Dedifferentiated amniotic fluid mesenchymal stem cell (primary cell): Measurements from ENCODE around the gene BAZ2A.
A peak's percentile ranks its signal among the peaks of the same experiment; 100 is the strongest.
"Not testable (repeated sequence)": the region's sequence is repeated elsewhere in the genome, so short reads cannot be mapped to it uniquely, and the experiment has no call there.

Experiments used
- DNase-seq: peaks from one replicate; pipeline ENCODE4 v3.0.0-alpha.2; 2016; ENCODE audit errors: extremely low spot score

The BAZ2A gene

DNA sequence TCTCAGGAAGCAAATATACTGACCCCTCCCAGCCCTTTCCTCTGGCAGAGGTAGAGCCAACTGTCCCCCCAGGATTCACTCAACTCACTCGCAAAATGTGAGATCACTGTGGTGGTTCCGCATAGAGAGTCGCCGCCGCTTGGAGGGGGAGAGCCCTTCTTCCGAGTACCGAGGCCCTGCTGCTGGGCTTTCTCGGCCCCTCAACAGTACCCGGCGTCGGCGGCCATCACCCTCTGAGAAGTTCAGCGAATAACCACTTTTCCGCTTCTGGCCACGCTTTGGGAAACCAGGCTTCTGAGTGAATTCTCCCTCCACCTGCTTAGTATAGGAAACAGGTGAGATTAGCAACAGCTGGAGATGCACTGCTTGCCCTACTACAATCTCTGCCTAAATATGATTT is 31.1 kb downstream of the BAZ2A start:
- no peak for DNase-seq

DNA sequence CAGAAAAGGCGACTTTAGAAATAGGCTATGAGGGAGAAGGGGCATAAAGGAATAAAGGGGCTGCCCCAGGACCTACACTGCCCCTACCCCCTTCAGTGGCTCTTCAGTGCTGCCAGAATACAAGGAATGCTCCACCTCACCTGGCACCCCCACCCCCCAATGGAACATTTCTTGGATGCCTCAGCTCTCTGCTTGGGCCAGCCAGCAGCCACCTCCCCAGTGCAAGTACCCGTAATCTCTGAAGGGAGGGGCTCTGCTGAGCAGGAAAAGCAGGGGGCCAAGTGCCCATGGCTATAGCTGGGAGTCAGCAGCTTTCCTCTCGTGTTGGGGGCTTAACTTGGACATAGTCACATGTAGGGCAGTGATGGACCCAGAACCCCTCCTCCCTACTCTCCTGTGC is 33.3 kb downstream of the BAZ2A start:
- DNase-seq = no peak

DNA sequence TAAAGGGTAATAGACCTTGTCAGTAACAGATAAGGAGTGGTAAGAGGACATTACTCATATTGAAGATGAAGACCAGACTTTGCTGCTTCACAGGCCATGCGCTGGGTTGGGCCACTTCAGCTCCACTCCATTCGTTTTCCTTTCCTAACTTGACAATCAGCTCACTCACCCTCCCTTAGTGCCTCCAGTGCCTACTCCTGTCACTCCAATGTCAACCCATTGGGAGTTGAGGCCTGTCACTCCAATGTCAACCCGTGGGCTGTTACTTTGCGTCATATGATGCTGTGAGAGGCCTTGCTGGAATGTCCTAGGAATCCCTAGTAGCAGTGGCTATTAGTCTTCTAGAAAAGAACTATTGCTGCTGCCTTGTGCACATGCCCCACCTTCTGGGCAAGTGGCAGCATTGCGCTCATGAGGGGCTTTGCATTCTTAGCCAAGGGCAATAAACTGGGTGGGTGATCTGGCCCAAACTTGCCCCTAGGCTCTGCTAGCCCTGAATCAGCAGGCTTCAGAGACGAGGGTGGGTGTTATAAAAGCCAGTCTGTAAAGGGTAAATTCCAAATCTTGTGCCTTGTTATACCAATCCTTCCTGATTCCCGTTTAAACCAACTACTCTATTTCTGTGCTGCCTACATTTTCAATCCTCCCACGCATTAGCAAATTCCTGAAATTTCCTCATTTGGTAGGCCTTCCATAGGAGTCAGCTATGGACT is 36.1 kb downstream of the BAZ2A start:
- peak; percentile 73 for DNase-seq

DNA sequence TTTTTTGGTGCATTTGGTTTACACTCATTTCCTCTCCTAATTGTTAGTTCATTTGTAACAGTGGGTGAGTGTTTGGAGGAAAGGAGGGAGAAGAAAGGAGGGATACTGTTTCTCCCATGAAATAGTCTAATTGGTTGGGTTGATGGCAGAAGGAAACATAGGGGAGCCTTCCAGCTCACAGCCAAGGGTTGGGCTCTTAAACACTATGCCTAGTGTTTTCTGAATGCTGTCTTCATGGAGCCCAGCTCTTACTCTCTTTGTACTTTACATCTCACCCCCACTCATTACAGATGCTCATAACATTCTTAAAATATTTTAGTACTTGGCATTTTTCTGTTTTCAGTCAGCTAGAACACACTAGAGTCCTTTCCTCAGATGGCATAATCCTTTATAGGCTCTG is 38.2 kb downstream of the BAZ2A start:
- peak; percentile 44 for DNase-seq

DNA sequence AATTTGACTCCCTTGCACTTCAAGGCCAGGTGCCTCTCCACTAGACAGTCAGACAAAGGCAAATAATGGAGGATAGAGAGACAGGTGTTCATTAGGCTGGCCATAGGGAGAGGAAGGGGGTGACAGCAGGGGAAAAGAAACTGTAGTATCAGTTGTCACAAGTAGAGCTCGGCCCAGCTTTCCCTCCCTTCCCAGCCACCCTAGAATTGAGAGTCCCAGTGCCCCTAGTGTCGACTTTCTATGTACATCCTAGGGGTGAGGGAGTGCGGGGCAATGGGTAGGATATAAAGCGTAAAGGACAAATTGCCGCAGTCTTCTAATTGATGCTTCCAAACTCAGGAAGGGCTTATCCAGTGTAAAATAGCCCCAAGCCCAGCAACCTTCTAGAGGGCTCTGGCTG is 39.0 kb downstream of the BAZ2A start:
- no peak for DNase-seq

DNA sequence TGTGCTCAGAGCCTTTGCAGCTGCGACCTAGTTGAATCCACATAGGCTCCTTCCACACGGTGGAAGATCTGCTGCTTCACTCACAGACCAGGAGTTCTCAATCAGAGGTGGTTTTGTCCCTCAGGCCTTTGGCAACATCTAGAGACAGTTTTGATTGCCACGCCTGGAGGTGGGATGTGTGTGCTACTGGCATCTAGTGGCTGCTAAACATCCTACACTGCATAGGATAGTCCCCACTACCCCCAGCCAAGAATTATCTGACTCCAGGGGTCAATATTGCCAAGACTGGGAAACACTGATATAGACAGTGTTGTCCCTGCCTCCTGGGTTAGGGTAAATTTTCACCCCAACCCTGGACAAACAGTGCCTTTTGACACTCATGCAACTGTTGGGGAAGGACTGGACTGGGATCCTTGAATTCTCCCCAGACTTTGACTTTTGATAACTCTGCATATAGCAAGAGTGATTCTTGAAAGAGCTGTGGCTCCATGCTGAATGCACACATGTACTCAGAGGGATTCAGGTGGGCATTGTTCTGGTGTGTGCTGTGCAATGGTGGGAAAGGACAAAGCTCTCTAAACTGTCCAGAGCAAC is 39.8 kb downstream of the BAZ2A start:
- no peak for DNase-seq

DNA sequence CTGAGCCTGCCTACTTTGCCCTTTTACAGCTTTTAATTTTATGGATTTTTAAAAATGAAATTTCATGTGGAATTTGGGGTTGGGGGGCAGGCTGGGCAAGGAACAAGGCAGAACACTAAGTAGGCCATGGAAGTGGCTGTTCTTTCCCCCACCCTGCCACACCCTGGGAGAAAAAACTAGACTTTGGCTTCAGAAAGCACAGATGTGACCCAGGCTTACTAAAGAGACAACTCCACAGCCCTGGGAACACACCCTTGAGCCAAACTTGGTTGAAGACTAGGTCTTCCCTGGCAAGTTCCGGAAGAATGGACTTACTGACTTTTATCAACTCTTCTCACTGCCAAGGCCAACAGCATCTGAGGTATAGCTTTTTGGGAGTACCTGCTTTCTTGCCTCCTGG is 40.3 kb downstream of the BAZ2A start:
- no peak for DNase-seq

DNA sequence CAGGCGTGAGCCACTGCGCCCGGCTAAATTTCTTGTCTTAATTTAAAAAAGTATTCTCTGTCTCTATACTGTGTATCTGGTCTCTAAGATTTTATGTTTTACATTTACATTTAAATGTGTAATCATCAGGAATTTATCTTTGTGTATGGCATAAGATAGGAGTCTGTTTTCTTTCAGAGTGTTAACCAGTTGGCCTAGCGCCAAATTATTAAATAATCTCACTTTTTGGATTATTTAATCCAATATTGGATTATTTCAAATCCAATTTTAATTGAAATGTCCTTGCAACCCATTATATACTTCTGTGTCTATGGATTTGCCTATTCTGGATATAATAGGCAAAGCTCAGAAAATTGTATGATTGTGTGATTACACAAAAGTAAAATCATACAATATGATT is 45.0 kb downstream of the BAZ2A start:
- DNase-seq = no peak

DNA sequence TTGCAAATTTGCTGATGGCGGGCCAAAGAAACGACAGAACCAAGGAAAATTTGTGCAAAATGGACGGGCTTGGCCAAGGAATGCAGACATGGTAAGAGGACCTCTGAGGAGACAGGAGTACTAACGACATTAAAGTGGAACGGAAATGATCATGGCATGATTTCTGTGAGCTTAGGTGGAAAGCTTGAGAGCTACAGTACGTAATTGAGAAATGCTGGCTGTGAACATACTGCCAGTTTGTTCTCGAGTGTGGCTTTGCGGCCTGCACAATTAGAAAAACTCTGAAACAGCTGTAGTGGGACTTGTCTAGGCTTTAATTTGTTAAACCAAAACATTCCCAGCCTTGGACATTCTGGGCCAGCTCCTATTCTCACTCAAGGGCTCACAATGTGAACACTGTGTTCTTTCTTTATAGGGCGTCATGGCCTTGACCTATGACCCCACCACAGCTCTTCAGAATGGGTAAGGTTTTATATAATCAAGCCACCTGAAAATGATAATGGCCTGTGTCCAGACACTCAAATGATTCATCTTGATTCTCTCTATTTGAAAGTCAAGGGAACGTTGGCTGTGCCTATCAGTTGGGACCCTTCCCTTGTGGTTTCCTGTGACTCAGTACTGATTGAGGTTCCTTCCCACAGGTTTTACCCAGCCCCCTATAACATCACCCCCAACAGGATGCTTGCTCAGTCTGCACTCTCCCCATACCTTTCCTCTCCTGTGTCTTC is 48.5 kb downstream of the BAZ2A start:
- no peak for DNase-seq

DNA sequence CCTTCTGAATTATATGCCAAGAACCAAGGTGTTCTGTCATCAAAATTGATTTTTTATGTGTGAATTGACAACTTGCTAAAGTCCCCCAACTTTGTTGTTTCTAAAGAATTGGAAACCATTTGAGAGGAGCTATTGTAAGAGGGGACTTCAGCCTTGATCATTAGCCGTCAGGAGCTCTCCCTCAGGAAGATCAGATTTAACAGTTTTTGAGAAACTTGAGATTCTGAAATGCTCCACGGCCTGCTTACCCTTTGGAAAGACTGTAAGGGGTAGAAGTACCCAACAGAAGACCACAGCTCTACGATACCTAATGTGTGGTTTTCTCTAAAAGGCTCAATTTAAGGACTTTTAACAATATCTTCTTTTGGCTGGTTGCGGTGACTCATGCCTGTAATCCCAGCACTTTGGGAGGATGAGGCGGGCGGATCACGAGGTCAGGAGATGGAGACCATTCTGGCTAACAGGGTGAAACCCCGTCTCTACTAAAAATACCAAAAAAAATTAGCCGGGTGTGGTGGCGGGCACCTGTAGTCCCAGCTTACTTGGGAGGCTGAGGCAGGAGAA is 51.1 kb downstream of the BAZ2A start:
- no peak for DNase-seq

DNA sequence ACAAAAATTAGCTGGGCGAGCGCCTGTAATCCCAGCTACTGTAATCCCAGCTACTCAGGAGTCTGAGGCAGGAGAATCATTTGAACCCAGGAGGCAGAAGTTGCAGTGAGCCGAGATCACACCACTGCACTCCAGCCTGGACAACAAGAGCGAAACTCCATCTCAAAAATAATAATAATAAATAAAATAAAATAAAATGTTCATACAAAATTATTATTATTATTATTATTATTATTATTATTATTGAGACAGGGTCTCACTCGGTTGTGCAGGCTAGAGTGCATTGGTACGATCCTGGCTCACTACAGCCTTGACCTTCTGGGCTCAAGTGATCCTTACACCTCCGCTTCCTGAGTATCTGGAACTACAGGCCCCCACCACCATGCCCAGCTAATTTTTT is 52.9 kb downstream of the BAZ2A start:
- not testable (repeated sequence) for DNase-seq

DNA sequence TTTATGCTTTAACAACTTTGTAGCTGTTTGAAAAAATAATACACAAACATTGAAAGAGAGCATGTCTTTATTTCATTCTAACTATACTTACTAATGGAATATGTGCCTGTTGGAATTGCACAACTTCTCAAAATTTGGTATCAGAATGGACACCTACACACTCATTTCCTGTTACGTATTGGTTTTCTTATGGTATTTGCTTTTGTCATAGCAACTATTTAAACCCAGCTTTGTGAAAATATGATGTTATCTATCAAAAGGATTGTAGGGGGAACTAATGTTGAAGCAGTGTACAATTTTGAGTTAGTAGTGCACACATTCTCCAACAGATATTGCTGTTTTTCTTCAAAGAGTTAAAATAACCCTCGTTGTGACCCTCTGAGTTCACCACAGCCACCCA is 55.9 kb downstream of the BAZ2A start:
- DNase-seq = no peak

DNA sequence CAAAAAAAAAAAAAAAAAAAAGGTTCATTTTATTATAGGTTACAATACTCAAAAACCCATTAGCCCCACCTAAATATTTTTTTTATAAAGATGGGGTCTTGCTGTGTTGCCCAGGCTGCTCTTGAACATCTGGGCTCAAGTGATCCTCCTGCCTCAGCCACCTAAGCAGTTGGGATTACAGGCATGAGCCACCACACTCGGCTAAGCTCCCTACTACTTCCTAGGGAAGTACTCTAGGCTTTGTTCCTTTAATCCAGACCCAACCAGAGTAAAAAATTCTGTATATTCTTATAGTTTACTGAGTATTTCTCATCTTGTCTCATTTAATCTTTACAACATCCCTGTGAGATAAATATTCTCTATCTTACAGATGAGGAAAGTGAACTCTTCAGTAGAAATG is 57.8 kb downstream of the BAZ2A start:
- no peak for DNase-seq

DNA sequence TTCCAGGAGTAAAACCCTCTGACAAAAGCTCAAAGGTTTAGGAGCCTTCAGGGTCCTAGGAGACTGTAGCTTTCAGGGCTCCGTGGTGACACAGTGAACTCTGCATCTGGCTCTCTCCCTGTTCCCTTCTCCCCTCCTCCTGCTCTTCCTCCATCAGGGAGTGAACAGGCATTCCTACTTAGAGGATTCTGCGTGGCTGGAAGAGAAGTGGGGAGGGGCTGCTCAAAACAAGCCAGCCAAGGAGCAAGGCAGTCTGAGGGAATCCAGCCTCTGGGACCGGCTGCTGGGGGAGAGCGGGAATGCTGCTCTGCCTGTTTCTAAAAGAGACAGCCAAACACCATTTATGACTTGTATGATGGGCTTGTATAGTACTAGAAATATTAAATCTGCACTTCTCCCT is 59.0 kb downstream of the BAZ2A start:
- DNase-seq = no peak

DNA sequence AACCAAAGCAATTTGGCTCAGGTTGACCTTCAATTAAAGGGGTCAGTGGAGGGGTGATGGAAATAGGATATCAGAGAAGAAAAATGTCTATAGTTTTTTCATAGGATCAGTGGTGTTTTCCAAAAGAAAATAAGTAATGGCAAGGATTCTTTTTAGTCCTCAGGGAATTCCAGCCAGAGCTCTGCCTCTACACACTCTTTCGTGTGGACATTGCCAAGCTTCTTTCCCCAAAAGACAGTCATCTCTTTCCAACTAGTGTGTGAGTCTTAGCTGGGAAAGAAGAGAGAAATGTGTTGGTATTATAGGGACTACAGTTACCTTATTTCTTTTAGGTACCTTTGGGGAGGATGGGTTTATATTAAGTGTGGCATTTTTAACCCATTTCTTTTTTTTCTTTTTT is 62.0 kb downstream of the BAZ2A start:
- no peak for DNase-seq

DNA sequence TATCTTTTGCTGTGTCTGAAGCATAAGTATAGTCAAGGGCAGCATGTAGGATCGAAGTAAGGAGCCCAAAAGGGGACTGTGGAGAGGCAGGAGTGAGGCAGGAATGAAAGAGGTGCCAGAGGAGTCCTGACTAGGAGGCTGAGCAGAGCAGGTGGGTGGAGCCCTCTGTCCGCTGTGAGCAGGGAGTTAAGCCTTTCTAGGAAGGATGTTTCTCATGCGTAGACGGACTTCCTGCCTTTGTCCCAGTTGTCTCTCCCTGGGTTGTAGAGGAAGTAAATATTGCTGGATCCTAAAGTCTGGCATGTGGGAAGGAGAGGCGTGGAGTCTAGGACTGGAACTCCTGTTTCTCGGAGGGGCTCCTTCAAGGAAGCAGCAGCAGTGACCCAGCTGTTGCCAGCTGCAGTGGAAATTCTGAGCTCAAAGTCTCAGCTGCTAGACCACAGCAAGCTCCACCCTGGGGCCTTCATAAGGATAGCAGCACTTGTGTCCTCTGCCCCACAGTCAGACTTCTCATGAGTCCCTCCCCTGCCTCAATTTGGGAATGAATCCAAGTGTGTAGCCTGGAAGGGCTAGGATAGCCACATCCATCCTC is 64.5 kb downstream of the BAZ2A start:
- peak; percentile 95 for DNase-seq

DNA sequence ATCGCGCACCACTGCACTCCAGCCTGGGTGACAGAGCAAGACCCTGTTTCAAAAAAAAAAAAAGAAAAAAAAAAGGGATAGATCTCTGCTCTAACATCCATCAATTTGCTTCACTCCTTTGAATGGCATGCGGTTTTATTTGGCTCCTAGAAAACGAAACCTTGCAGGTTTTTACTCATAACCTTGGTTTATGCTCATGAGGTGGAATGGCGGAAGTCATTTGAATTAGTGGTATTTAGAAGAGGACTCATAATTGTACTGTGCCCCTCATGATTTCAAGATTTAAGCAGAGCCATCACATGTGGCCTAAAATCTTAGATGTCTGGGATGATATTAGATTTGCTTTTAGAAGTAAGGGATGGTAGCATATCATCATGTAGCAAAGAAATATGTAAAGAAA is 79.1 kb downstream of the BAZ2A start:
- DNase-seq = no peak

DNA sequence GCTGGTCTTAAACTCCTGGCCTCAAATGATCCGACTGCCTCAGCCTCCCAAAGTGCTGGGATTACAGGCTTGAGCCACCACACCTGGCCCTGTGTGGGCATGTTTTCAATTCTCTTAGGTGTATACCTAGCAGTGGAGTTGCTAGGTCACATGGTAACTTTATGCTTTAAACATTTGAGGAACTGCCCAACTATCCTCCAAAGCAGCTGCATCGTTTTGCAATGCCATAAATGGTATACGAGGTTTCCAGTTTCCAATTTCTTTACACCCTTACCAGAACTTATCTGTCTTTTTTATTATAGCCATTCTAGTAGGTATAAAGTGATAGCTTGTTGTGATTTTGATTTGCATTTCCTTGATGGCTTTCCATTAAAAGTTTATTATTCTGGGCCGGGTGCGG is 83.4 kb downstream of the BAZ2A start:
- no peak for DNase-seq
